ENCODE measurements around the gene CD226. TPM values are rescaled to one million over a fixed set of nuclear protein-coding genes. Genes with fewer than 3 reads are reported as not detected.

Gene CD226
- total RNA-seq, 1 donor from 2014 or later, result not detected

DNA sequence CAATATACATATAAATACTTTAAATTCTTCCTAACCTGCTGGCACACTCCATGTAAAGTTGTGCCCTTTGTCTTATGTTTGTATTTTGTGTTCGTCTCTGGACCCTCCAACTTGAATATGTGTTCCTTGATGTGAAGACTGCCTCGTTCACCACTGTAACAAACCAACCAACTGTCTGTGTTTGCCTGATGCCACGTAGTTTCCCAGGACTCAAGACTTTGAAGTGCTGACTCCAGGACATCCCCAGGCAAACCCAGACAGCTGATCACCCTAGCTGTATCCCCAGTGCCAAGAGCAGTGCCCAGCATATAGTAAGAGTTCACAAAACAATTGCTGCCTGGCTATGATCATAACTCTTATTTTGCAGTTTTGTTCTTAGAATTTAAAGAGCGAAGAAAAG, 15.5 kb upstream of the CD226 start:
- no peak overlapping the region for H2AFZ ChIP-seq (replicated peaks)
- H3K79me2 ChIP-seq (ENCODE audit: low read depth), result no peaks in the 10 kb centered on the region
- H3K4me3 ChIP-seq, result no peak overlapping the region
- no peak overlapping the region for H3K9ac ChIP-seq
- no peak for DNase-seq (ENCODE audit: low spot score)
- Mint-ChIP-seq H3K9me3 (peaks cover 3% of the 10 kb centered on the region), H3K4me1 (peaks cover 1% of the 10 kb centered on the region), H3K27me3 (ENCODE audit: insufficient read depth, low read depth) (peaks cover 4% of the 10 kb centered on the region), H3K27ac (no peak overlapping the region), H3K4me3 (no peak overlapping the region), H3K36me3 (no peaks in the 10 kb centered on the region)
- no peaks in the 10 kb centered on the region for H4K20me1 ChIP-seq (ENCODE audit: low read depth)
- no peaks in the 10 kb centered on the region for H3K4me1 ChIP-seq
- no peak overlapping the region for H3K4me2 ChIP-seq
- no peaks in the 10 kb centered on the region for H3K36me3 ChIP-seq
- H3K27me3 ChIP-seq, result no peaks in the 10 kb centered on the region
- H3K27ac ChIP-seq, result no peak overlapping the region
- no peaks in the 10 kb centered on the region for H3F3A ChIP-seq (ENCODE audit: low read depth)
- TF ChIP-seq, protein P1, sequence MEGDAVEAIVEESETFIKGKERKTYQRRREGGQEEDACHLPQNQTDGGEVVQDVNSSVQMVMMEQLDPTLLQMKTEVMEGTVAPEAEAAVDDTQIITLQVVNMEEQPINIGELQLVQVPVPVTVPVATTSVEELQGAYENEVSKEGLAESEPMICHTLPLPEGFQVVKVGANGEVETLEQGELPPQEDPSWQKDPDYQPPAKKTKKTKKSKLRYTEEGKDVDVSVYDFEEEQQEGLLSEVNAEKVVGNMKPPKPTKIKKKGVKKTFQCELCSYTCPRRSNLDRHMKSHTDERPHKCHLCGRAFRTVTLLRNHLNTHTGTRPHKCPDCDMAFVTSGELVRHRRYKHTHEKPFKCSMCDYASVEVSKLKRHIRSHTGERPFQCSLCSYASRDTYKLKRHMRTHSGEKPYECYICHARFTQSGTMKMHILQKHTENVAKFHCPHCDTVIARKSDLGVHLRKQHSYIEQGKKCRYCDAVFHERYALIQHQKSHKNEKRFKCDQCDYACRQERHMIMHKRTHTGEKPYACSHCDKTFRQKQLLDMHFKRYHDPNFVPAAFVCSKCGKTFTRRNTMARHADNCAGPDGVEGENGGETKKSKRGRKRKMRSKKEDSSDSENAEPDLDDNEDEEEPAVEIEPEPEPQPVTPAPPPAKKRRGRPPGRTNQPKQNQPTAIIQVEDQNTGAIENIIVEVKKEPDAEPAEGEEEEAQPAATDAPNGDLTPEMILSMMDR (IDR thresholded peaks at IDR 0.05), result no peak
- TF ChIP-seq EZH2 (IDR thresholded peaks at IDR 0.05), result no peak
- TF ChIP-seq EZH2phosphoT487 (IDR thresholded peaks at IDR 0.05), result no peak
- no peaks in the 10 kb centered on the region for H3K9me3 ChIP-seq (ENCODE audit: low read depth)

DNA sequence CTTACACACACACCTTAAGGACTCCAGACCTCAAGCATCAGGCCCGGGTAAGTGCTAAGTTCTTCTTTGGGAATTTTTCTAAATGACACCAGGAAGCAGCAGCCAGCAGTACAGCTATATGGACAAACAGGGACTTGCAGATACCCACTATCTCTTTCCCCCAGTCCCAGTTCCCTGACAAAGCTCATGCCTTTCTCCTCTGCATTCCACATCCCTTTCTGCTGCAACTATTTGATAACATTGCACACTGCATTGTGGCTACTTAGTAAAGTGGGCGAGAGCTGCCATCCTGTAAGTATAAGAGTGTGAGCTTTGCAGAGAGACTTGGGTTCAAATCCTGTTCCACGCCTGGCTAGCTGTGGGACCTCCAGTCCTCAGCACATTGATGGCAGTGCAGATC, 14.0 kb upstream of the CD226 start:
- Histone ChIP-seq H3K36me3 (no peaks in the 10 kb centered on the region), H3K4me1 (peaks cover 7% of the 10 kb centered on the region), H3K27me3 (no peaks in the 10 kb centered on the region), H3K79me2 (ENCODE audit: low read depth) (no peaks in the 10 kb centered on the region), H2AFZ (replicated peaks) (no peak overlapping the region), H3K4me2 (no peak overlapping the region), H3K4me3 (no peak overlapping the region), H3K9ac (no peak overlapping the region), H3K9me3 (ENCODE audit: low read depth) (no peaks in the 10 kb centered on the region), H4K20me1 (ENCODE audit: low read depth) (no peaks in the 10 kb centered on the region), H3F3A (ENCODE audit: low read depth) (no peaks in the 10 kb centered on the region), H3K27ac (no peak overlapping the region)
- H3K27me3 Mint-ChIP-seq (ENCODE audit: insufficient read depth, low read depth), result peaks cover 3% of the 10 kb centered on the region
- H3K36me3 Mint-ChIP-seq, result no peaks in the 10 kb centered on the region
- DNase-seq (ENCODE audit: low spot score), result no peak
- H3K4me3 Mint-ChIP-seq, result no peak overlapping the region
- peaks cover 1% of the 10 kb centered on the region for H3K9me3 Mint-ChIP-seq
- no peak overlapping the region for H3K27ac Mint-ChIP-seq
- H3K4me1 Mint-ChIP-seq, result no peaks in the 10 kb centered on the region
- TF ChIP-seq EZH2 (IDR thresholded peaks at IDR 0.05), result no peak
- TF ChIP-seq EZH2phosphoT487 (IDR thresholded peaks at IDR 0.05), result no peak
- TF ChIP-seq, protein P1 (IDR thresholded peaks at IDR 0.05), result no peak

DNA sequence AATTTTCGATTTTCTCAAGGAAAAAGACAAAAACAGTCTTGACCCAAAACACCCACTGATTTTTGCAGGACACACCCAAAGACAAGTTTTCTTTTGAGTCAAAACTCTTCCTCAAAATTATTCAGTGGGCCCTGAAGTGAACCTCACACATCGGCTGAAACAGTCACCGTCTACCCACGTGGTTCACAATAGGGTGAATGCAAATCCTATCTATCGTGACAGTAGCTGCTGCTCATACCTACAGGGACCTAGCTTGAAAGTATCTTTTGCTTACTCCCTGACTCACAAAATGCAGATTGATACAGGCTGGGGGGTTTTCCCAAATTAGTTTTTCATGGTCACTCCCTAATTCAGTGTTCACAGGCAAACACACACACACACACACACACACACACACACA, 10.7 kb upstream of the CD226 start:
- Histone ChIP-seq H2AFZ (replicated peaks) (no peak overlapping the region), H3K4me2 (no peak overlapping the region), H3F3A (ENCODE audit: low read depth) (no peaks in the 10 kb centered on the region), H3K27me3 (no peaks in the 10 kb centered on the region), H3K36me3 (no peaks in the 10 kb centered on the region), H3K9ac (no peak overlapping the region), H4K20me1 (ENCODE audit: low read depth) (no peaks in the 10 kb centered on the region), H3K79me2 (ENCODE audit: low read depth) (no peaks in the 10 kb centered on the region), H3K4me1 (peaks cover 7% of the 10 kb centered on the region), H3K9me3 (ENCODE audit: low read depth) (no peaks in the 10 kb centered on the region), H3K4me3 (no peak overlapping the region), H3K27ac (no peak overlapping the region)
- Mint-ChIP-seq H3K27me3 (ENCODE audit: insufficient read depth, low read depth) (peaks cover 2% of the 10 kb centered on the region), H3K4me3 (no peak overlapping the region), H3K4me1 (no peaks in the 10 kb centered on the region), H3K9me3 (no peaks in the 10 kb centered on the region), H3K27ac (no peak overlapping the region), H3K36me3 (no peaks in the 10 kb centered on the region)
- TF ChIP-seq EZH2 (IDR thresholded peaks at IDR 0.05) (no peak), EZH2phosphoT487 (IDR thresholded peaks at IDR 0.05) (no peak)
- TF ChIP-seq, protein P1 (IDR thresholded peaks at IDR 0.05), result no peak
- no peak for DNase-seq (ENCODE audit: low spot score)
